ENCODE data around the gene ITGB2.
"Not testable (repeated sequence)": the region's sequence is repeated elsewhere in the genome, so short reads cannot be mapped to it uniquely, and the experiment has no call there.

ITGB2 gene

DNA sequence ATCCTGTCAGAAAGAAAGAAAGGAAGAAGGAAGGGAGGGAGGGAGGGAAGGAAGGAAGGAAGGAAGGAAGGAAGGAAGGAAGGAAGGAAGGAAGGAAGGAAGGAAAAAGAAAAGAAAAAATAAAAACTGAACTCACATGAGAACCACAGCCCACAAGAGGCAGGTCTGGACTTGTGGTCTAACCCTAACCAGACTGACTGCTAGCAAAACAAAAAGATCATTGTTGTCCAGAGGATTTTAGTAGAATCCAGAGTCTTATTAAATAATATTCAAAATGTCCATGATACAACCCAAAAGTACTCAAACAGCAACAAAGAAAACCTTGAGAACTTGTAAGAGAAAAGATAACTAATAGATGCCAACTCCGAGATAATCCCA lies 4.7 kb upstream of the ITGB2 start:
- no peak for DNase-seq

DNA sequence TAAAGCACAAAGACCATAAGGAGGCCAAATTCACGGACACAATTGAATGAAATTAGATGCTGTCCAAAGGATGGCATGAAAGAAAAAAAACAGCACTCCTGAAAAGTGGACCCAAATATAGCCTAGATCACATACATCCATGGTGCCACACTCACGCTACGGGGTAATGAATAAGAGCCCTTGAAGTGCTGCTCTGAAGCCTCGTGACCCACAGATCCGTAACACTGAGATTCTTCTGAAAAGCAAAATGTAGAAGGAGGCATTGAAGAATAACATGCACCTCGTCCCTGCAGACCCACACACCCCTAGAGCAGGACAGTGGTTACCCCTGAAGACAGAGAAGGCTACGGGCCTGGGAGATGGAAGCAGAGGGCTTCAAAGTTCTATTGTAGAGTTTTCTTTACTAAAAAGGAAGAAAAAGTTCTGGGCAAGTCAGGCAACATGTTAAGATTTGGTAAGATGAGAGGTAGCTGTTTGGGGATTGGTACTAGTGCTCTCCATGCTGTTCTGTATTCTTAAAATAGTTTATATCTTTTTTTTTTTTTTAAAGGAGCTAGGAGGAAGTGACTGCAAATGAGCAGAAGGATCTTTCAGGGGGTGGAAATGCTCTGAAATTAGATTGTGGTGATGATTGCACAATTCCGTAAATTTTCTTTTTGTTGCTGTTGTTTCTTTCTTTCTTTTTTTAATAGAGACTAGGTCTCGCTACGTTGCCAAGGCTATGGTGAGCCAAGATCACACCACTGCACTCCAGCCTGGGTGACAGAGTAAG lies 4.1 kb upstream of the ITGB2 start:
- no peak for DNase-seq

DNA sequence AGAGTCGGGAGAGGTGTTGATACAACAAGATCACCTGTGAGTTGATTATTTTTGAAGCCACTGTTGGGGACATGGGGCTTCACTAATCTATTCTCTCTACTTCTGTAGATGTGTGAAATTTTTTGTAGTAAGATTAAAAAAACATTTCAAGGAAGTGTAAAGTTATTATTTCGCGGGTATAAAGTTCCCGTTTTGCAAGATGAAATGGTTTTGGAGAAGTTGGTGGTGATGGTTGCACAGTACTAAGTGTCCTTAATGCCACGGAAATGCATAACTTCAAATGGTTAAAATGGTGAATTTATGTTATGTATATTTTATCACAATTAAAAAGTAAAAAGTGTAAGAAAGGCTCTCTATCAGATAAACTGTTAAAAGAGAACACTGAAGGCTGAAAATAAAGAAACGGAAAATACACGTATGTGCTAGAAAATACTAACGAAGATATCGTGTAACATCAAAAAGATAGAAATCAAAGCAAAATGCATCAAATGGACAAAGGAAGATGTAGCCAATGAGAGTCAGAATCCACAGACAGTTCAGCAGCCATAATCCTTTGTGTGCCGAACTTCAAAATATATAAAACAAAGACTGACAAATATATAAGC lies 2.9 kb upstream of the ITGB2 start:
- DNase-seq = no peak

DNA sequence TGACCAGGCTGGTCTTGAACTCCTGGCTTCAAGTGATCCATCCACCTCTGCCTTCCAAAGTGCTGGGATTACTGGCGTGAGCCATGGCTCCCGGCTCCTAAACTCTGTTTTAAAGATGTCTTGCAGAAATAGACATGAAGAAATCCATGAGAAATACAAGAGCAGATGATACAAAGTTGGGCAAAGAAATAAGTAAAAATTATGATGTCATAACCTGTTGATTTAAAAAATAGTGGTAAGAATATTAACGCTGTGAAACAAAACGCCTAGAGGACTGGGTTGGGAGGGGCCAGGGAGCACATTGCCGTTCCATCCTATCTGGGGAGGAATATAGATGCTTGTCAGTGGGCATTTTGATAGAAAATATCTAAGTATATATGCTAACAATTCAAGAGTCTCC lies 1.2 kb upstream of the ITGB2 start:
- no peak for DNase-seq

DNA sequence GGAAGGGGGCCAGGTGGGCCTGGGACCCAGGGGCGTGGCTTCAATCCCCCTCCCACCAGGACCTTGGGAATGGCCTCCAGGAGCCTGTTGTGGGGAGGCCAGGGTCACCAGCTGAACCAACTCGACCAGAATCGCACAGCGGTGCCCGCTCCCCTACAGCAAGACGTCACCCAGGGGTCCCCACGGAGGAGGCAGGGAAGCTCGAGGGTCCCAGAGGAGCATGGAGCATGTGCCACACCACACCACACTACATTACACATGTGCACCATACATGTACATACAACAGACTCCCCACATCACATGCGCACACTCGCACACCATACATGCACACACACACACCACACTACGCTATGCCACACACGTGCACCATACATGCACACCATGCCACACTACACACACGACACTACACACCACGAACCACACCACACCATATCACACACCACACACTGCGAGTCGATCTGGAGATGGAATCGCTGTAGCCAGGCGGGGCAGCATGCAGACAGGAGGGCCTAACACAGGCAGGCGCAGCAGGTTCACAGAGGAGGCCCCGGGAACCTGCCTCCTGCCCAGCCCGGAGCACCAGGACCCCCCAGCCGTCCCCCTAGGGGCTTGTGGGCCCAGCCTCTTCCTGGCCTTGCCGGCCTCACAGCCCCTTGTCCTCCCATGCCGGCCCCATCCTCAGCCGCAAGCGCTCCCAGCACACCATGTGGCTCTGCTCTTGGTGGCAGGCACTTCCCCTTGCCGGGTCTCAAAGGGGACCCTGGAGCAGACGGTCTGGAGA lies 596 bp downstream of the ITGB2 start:
- DNase-seq = no peak

DNA sequence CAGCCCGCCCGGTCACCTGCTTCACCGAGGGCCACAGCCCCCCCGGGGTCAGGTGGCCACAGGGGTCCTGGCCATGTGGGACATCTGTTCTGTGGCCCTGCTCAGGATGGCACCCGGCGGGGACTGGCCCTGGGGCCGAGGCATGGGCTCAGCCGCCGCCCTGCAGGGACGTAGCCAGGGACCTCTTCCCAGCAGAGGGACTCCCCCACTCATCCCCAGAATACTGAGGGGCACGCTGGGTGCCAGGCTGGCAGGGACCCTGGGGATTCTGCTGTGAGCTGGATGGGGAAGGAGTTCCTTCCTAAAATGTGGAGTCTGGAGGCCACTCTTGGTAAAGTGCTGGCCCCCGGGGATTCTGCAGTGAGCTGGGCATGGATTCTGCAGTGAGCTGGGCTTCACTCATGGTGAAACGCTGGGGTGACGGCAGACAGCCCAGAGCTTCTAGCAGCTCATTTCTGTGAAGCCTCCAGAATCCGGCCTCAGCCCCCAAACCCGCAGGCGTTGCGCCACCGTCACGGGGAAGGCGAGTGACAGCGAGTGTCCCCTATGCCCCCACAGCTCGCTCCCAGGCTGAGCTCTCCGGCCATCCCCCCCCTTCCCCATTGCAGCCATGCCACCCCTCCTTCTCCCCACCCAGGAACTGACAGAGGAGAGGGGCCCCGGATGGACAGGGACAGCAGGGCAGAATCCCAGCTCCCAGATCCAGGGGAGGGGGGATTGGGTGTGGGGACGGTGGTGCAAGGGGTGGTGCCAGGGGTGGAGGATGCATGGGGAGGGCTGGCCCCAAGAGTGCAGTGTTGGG lies 1.4 kb downstream of the ITGB2 start:
- DNase-seq = no peak

DNA sequence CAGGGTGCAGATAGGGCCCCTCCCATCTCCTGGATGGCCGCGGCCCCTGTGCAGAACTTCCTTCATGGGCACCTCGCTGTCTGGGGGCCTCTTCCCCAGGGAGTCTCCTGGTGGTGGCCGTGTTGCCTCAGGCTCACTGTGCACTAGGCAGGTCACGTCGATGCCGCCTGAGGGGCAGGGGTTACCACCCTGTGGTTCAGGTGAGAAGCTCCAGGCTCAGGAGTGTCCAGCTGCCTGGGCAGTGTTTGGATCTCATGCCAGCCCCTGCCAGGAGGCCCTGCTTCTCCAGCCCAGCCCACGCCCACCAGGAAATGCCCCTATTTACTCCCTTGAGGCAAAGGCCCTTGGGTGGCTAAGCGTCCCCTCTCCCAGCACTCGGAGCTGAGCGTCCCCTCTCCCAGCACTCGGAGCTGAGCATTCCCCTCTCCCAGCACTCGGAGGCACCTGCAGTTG lies 2.1 kb downstream of the ITGB2 start:
- DNase-seq = no peak

DNA sequence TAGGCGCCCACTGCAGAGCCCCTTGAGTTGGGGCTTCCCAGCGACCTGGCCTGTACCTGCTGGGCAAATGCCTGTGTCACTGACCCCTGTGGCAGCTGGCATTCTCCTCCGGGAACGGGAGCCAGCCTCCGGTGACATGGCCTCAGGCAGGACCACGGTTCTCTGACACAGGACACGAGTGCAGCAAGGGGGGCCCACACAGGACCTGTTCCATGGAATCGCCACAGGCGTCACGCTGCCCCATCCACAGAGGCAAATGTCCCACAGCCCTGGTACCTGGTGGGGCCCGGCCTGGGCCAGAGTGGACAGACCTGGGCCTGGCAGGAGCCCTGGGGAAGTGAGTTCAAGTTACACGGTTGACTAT lies 2.6 kb downstream of the ITGB2 start:
- no peak for DNase-seq

DNA sequence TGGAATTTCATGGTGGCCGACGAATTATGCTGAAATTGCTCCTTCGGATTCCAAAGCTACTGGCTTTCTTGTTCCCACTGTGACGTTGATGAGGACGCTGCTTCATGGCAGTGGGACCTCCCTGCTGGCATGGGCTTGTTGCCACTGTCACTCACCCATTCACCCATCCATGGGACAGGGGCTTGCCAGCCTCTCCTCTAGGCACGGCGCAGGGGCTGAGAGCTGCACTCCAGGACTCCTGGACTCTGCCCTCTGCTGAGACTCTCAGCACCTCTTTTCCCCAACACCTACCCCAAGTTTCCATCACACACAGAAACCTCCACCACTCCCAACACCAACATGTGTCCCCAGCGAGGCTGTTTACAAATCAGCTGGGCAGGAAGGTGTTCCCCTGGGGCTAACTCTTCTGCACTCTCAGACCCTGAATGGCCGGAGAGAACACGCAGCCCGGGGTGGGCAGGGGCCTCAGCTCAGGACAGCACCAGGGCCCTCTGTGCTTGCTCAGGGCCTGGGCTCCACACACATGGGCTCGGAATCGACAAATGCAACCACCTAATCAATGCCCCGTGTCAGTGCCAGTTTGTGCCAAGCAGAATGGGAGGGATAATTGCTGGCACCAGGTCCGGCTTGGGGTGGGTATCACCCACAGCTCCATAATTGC lies 3.1 kb downstream of the ITGB2 start:
- no peak for DNase-seq

DNA sequence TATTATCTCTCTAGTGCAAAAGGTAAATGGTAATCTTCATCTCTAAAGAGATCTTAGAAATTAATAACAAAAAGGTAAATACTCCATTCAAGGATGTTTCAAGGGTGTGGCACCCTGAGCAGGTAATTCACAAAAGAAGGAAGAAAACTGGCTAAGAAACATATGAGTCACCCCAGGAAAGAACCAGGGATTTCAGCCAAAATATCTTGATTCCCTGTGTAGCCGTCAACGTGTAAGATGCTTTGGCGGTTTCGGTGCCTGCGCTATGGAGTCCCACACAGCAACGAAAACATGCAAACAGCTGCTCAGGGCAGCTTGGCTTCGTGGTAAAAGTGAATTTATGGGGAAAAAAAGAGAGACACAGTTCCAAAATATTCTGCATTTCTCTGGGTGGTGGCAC lies 3.7 kb downstream of the ITGB2 start:
- DNase-seq = no peak

DNA sequence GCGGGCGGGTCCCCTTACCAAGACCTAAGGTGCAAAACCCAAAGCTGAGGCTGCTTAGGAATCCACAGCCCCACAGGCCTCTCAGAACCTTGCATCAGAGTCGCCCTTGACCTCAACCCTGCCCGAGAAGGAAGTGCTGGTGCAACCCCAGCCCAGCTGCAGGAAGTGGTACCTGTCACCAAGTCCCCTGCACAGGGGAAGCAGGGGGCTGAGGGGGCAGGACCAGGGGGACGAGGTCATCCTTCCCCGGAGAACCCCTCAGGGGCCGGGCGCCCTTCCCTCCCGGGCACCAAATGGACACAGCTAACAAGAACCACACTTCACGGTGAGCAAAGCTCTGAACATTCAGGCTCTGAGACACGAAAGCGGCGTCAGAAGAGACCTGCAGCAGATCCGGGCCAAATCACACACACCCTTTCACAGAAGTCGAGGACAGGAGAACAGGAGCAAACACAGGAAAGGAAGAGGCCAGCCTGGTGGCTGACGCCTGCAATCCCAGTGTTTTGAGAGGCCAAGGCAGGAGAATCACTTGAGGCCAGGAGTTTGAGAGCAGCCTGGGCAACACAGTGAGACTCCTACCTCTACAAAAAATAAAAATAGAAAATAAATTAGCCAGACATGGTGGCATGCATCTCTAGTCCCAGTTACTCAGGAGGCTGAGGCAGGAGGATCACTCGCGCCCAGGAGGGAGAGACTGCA lies 6.4 kb downstream of the ITGB2 start:
- no peak for DNase-seq

DNA sequence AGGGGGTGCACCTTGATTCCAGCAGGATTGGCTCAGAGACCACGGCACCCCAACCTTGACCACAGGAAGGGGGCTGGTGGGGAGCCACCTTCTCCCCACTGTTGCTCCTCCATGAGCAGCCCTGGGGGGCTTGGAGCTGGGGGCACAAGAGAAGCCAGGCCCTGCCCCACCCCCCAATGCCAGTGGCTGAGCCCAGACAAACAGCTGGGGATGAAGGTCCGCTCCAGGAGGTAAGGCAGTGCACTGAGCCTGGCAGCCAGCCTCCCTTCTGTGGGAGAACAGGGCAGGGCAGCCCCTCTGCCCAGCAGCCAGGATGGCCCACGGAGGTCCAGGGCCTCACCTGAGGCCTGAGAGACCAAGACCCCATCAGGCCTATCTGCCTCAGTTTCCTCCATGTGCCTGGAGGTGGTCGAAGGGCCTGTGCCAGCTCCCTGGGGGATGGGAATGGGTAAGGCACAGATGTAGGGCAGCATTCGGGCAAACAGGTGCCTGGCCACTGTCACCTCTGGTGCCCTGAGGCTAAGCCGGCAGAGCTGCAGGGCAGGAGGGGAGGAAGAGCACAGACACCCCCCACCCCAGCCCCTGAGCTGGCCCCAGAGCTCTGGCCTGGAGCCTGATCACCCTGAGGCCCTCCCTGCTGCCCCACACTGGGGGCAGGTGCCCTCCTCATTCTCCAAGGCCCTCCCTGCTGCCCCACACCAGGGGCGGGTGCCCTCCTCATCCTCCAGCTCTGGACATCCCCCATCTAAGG lies 7.1 kb downstream of the ITGB2 start:
- DNase-seq = no peak

DNA sequence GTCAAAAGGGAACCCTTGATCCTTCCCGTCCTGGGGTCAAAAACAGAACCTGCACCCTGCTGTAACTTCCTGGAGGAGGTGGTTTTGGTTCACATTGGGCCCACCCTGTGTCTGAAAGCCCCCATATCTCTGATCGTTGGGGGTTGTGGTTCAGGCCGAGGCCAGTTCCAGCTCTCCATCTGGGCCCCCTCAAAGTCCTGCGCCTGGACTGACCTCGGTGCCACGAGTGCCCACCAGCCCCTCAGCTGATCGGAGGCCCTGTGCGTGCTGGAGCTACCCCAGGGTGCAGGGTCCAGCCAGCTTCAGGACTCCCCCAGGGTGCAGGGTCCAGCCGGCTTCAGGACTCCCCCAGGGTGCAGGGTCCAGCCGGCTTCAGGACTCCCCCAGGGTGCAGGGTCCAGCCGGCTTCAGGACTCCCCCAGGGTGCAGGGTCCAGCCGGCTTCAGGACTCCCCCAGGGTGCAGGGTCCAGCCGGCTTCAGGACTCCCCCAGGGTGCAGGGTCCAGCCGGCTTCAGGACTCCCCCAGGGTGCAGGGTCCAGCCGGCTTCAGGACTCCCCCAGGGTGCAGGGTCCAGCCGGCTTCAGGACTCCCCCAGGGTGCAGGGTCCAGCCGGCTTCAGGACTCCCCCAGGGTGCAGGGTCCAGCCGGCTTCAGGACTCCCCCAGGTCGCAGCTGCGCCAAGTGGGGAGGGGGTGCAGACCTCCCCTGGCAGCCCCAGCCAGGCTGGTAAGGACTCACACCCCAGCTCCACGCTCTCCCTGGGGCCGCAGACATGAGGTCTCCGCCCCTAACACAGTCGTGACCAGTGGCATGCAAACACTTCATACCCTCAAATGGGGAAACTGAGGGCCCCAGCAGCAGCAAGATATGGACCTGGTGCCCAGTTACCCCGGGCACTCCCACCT lies 7.9 kb downstream of the ITGB2 start:
- not testable (repeated sequence) for DNase-seq

DNA sequence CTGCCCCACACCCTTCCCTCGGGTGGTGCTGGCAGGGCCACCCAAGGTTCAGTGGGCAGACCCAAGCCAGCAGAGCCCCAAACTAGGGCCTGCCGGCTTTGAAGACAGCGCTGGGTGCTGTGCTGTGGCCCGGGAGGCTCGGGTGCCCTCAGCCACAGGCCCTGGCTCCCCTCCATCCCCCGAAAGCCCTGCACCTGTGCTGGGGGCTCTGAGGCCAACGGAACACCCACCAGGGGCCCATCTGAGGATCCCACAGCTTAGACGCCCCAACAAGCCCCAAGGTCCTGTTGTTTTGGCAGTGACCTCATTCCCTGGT lies 8.6 kb downstream of the ITGB2 start:
- no peak for DNase-seq

DNA sequence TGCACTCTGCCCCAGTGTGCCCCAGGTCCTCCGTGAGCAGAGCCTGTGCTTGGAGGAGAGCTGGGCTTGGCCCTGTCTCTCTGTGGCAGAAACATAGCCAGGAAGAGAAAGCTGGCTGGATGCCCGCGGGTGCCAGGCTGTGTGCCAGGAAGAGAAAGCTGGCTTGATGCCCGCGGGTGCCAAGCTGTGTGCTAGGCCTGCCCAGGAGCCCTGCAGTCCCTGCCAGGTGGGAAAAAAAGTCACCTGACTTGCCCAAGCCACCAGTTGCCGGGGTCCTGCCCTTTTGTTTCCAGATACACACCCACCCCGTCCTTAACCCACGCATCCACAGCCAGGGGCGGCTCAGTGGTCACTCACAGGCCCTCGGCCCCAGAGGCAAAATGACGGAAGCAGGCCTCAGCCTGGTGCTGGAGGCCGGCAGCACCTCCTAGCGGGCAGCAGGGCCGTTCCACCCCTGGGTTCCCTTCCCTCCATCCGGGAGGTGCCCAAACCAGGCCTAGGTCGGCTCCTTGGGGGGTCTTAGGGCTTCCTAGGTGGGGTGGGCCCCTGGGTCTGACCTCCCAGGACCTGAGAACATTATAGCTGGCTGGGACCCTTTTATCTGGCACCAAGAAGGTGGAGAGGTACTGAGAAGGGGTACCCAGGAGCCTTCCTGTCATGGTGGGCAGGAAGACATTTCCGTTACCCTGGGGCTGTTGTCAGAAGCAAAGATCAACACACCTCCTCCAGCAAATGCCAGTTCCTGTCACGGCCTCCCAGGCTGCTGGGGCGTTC lies 9.1 kb downstream of the ITGB2 start:
- no peak for DNase-seq

DNA sequence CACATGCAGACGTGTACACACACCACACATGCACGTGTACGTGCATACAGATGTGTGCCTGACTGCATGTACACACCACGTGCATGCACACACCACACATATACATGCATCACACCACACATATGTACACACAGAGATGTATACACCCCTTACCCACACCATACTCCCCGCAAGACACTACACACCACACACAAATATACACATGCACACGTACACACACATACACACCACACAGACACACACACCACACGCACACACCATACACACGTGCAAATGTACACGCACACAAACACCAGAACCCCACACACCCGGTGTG lies 9.7 kb downstream of the ITGB2 start:
- no peak for DNase-seq

DNA sequence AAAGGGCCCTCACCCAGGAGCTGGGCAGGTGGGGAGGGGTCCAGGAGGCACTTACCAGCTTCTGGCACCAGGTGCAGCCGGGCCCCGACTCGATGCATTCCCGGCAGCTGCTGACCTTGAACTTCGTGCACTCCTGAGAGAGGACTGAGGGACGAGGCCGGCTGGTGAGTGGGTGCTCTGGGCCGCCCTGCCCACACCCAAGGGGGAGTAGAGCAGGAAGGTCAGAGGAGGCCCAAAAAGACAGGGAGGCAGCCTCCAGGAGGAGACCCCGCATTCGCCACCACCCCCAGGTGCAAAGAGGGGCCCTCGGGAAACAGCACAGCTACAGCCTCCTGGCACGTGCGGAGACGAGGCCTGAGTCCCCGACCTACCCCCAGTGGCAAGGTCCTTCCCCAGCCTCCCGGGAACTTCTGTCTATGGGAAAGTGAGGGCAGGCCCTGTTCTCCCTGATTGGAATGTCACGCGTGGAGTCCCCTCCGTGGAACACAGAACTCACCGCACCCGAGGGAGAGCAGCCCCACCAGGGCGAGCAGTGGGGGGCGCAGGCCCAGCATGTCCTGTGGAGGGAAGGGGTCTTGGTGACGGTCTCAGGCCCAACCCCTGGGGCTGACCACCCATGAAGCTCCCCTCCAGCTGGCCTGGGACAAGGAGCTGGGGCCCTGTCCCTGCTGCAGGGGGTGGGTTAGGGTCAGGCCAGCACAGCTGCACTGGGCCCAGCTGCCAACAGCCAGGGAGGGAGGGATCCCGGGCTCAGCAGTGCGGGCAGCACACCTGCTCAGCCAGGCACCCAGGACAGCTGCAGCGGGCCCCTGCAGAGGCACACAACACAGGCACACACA lies 10.3 kb downstream of the ITGB2 start:
- DNase-seq = no peak

DNA sequence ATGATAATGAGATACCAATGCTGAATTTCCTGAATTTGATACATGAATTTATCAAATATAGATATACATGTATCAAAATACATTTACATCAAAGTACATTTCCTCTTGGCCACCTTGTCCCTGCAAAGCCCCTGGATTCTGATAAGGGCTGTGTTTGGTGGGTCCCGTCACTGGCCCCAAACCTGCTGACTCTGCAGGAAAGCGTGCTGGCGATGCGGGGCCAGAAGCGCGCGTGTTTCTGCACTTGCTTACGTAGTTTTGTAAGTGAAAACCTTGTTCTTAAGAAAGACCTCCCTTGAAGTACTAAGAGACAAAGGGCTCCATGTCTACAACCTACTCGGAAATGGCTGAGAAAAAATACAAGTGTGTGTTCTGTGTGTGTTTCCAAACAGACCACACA lies 11.0 kb downstream of the ITGB2 start:
- DNase-seq = no peak

DNA sequence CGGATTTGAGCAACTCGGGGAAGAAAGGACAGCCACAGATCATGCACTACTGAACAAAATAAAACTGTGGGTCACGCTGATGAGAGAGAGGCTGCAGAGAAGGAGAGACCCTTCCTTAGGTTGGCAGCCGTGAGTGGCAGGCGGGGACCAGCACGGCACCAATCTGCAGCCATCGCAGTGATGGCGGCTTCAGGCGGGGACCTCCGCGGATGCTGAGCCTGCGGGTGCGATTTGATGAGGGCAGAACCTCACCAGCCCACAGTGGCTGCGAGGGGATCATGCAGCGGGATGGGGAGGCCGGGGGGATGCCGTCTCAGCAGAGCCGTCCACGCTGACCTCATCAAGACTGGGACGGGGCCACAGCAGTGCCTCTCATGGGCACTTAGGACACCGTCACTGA lies 11.8 kb downstream of the ITGB2 start:
- no peak for DNase-seq
